Measurements from ENCODE around the gene TEK. TPM values are rescaled to one million over a fixed set of nuclear protein-coding genes. Genes with fewer than 3 reads are reported as not detected.

Gene TEK
- total RNA-seq, 1 donor = 8.3 TPM

GRCh38 chr9:27206041-27206440, 97.0 kb downstream of the TEK start:
- Histone ChIP-seq H3K4me2 (ENCODE audit: insufficient read depth, low read length) (no peak overlapping the region), H3K36me3 (ENCODE audit: insufficient read depth, low read length) (no peaks in the 10 kb centered on the region), H3K9me3 (ENCODE audit: low read depth, low read length) (no peaks in the 10 kb centered on the region), H4K20me1 (ENCODE audit: insufficient read depth, low read length) (no peaks in the 10 kb centered on the region), H3K27ac (ENCODE audit: low read depth, low read length) (no peak overlapping the region), H3K79me2 (ENCODE audit: insufficient read depth, low read length) (no peaks in the 10 kb centered on the region), H3K4me3 (ENCODE audit: insufficient read depth, low read length) (no peak overlapping the region), H2AFZ (ENCODE audit: low read length) (no peak overlapping the region), H3K27me3 (ENCODE audit: insufficient read depth, low read length) (no peaks in the 10 kb centered on the region), H3K4me1 (ENCODE audit: insufficient read depth, low read length) (peaks cover 11% of the 10 kb centered on the region)
- no peak for DNase-seq (ENCODE audit: insufficient read length, low spot score, missing footprints)
- TF ChIP-seq CTCF (IDR thresholded peaks at IDR 0.05; ENCODE audit: extremely low read depth, low read depth, low read length) = no peak

GRCh38 chr9:27209034-27209433, 100.0 kb downstream of the TEK start:
- Histone ChIP-seq H3K36me3 (ENCODE audit: insufficient read depth, low read length) (no peaks in the 10 kb centered on the region), H3K4me2 (ENCODE audit: insufficient read depth, low read length) (no peak overlapping the region), H3K4me3 (ENCODE audit: insufficient read depth, low read length) (no peak overlapping the region), H4K20me1 (ENCODE audit: insufficient read depth, low read length) (no peaks in the 10 kb centered on the region), H3K27ac (ENCODE audit: low read depth, low read length) (no peak overlapping the region), H3K9me3 (ENCODE audit: low read depth, low read length) (no peaks in the 10 kb centered on the region), H3K27me3 (ENCODE audit: insufficient read depth, low read length) (no peaks in the 10 kb centered on the region), H3K79me2 (ENCODE audit: insufficient read depth, low read length) (no peaks in the 10 kb centered on the region), H2AFZ (ENCODE audit: low read length) (no peak overlapping the region), H3K4me1 (ENCODE audit: insufficient read depth, low read length) (peaks cover 9% of the 10 kb centered on the region)
- TF ChIP-seq CTCF (IDR thresholded peaks at IDR 0.05; ENCODE audit: extremely low read depth, low read depth, low read length) = no peak
- DNase-seq (ENCODE audit: insufficient read length, low spot score, missing footprints) = no peak

GRCh38 chr9:27210588-27210987, 101.6 kb downstream of the TEK start:
- no peak for DNase-seq (ENCODE audit: insufficient read length, low spot score, missing footprints)
- H4K20me1 ChIP-seq (ENCODE audit: insufficient read depth, low read length) = no peaks in the 10 kb centered on the region
- no peaks in the 10 kb centered on the region for H3K27me3 ChIP-seq (ENCODE audit: insufficient read depth, low read length)
- H3K4me3 ChIP-seq (ENCODE audit: insufficient read depth, low read length) = no peak overlapping the region
- no peak overlapping the region for H2AFZ ChIP-seq (ENCODE audit: low read length)
- no peak overlapping the region for H3K4me2 ChIP-seq (ENCODE audit: insufficient read depth, low read length)
- no peaks in the 10 kb centered on the region for H3K9me3 ChIP-seq (ENCODE audit: low read depth, low read length)
- no peaks in the 10 kb centered on the region for H3K4me1 ChIP-seq (ENCODE audit: insufficient read depth, low read length)
- no peak overlapping the region for H3K27ac ChIP-seq (ENCODE audit: low read depth, low read length)
- no peaks in the 10 kb centered on the region for H3K36me3 ChIP-seq (ENCODE audit: insufficient read depth, low read length)
- no peaks in the 10 kb centered on the region for H3K79me2 ChIP-seq (ENCODE audit: insufficient read depth, low read length)
- no peak for TF ChIP-seq CTCF (IDR thresholded peaks at IDR 0.05; ENCODE audit: extremely low read depth, low read depth, low read length)

GRCh38 chr9:27212191-27212590, 103.2 kb downstream of the TEK start:
- no peaks in the 10 kb centered on the region for H4K20me1 ChIP-seq (ENCODE audit: insufficient read depth, low read length)
- no peak overlapping the region for H3K27ac ChIP-seq (ENCODE audit: low read depth, low read length)
- H3K4me3 ChIP-seq (ENCODE audit: insufficient read depth, low read length) = no peak overlapping the region
- H3K9me3 ChIP-seq (ENCODE audit: low read depth, low read length) = no peaks in the 10 kb centered on the region
- no peaks in the 10 kb centered on the region for H3K36me3 ChIP-seq (ENCODE audit: insufficient read depth, low read length)
- no peak for TF ChIP-seq CTCF (IDR thresholded peaks at IDR 0.05; ENCODE audit: extremely low read depth, low read depth, low read length)
- no peaks in the 10 kb centered on the region for H3K79me2 ChIP-seq (ENCODE audit: insufficient read depth, low read length)
- DNase-seq (ENCODE audit: insufficient read length, low spot score, missing footprints) = no peak
- no peak overlapping the region for H2AFZ ChIP-seq (ENCODE audit: low read length)
- H3K27me3 ChIP-seq (ENCODE audit: insufficient read depth, low read length) = no peaks in the 10 kb centered on the region
- H3K4me1 ChIP-seq (ENCODE audit: insufficient read depth, low read length) = no peaks in the 10 kb centered on the region
- H3K4me2 ChIP-seq (ENCODE audit: insufficient read depth, low read length) = no peak overlapping the region
